ENCODE results near the gene ATXN7.
A peak's percentile ranks its signal among the peaks of the same experiment; 100 is the strongest.

ATXN7 gene

DNA sequence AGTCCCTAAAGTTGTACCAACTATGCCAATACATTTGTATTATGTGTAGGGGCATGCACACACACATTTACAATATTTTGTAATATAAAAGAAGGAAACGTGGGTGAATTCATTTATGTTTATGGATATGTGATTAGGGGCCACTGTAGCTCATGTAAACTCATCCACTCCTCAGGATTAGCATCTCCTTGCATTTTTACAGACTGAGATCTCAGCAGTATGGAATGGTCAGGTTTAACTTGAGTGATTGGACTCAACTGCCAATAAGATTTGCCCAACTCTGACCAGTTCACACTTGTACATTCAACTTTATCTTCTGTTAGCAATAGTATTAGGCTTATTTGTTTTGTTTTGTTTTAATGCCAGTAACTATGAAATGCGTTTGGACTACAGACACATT lies 123.2 kb downstream of the ATXN7 start:
- no peak for DNase-seq

- no peak for DNase-seq
These were observed 125.3 kb downstream of the ATXN7 start for GRCh38 chr3:63988943-63989342.

DNA sequence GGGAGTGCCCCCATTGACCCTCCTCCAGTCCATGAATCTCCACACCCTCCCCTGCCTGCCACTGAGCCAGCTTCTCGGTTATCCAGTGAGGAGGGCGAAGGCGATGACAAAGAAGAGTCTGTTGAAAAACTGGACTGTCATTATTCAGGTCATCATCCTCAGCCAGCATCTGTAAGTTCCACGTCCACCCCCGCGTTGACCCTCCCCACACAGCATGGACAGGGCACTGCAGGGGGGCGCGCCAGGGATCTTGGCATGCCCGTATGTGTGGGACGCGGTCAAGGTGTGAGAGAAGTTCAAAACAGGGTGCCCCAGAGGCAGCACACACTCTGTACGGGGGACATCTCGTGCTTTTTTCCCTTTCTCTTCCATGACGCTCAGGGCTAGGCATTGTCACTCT lies 126.5 kb downstream of the ATXN7 start:
- DNase-seq = no peak

- DNase-seq = no peak
These were observed 127.1 kb downstream of the ATXN7 start for GRCh38 chr3:63990733-63991132.

- no peak for DNase-seq
These were observed 128.0 kb downstream of the ATXN7 start for GRCh38 chr3:63991666-63992065.

- no peak for DNase-seq
These were observed 129.0 kb downstream of the ATXN7 start for GRCh38 chr3:63992516-63993209.

- DNase-seq = peak; percentile 8
These were observed 130.0 kb downstream of the ATXN7 start for GRCh38 chr3:63993653-63994079.

GRCh38 chr3:63995086-63995485 lies 131.4 kb downstream of the ATXN7 start:
- no peak for DNase-seq

GRCh38 chr3:63998852-63999754 lies 135.4 kb downstream of the ATXN7 start:
- no peak for DNase-seq

GRCh38 chr3:64000453-64001055 lies 136.9 kb downstream of the ATXN7 start:
- no peak for DNase-seq

DNA sequence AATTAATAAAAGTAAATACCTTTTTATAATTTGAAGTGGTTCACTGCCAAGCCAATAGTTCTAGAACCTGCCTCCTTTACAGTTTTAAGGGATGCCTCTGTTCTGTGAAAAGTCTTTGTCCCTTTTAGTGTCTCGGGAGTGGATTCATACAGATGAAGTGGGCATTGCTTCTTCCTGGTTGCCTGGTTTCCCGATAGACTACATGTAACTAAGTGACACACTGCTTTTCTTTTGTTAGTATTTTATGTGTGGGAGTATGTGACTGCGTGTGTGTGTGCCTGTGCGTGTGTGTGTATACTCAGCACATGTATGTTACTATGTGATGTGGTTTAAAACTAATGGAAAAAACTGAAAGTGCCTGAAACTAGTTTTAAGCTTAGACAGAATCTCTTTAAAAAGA lies 138.6 kb downstream of the ATXN7 start:
- DNase-seq = no peak

- no peak for DNase-seq
These were observed 139.9 kb downstream of the ATXN7 start for GRCh38 chr3:64003589-64003988.

- no peak for DNase-seq
These were observed 144.3 kb downstream of the ATXN7 start for GRCh38 chr3:64008017-64008416.

DNA sequence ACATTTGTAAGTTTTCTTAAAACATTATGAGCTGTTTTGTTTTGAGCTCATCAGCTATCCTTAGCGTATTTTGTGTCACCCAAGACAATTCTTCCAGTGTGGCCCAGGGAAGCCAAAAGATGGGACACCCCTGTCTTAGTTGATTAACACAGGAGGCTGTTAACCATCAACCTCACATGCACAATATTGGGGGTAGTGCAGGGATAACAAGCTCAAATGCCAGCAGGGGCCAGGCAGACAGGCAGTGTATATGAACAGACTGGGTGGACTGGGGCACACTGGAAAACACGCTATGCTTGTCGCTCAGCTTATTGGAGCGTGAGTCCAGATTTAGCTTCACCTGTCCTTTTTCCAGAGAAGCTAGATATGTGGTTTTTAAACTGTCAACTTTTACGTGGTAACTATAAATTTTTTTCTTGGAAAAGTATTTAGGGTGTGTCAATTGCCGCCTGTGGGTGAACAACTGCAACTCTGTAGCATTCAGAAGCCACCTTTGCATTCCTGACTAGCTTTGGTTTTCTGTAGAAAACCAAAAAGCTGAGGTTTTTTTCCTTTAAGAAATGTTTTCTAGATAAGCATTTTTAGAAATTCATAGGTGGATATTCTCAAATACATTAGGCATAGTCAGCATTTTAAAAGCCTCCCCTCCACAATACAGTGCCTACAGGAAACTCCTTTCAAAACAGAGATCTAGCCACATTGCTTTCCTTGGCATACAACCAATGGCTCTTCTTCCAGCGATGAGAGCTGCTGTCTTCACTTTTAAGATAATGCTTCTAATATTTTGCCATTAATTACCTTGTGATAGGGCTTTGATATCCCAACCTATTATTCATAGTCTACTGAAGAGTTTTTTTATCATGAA lies 145.1 kb downstream of the ATXN7 start:
- DNase-seq = no peak

- DNase-seq = no peak
These were observed 145.9 kb downstream of the ATXN7 start for GRCh38 chr3:64009528-64009927.

- DNase-seq = no peak
These were observed 146.5 kb downstream of the ATXN7 start for GRCh38 chr3:64010199-64010598.

- no peak for DNase-seq
These were observed 148.0 kb downstream of the ATXN7 start for GRCh38 chr3:64011685-64012084.

DNA sequence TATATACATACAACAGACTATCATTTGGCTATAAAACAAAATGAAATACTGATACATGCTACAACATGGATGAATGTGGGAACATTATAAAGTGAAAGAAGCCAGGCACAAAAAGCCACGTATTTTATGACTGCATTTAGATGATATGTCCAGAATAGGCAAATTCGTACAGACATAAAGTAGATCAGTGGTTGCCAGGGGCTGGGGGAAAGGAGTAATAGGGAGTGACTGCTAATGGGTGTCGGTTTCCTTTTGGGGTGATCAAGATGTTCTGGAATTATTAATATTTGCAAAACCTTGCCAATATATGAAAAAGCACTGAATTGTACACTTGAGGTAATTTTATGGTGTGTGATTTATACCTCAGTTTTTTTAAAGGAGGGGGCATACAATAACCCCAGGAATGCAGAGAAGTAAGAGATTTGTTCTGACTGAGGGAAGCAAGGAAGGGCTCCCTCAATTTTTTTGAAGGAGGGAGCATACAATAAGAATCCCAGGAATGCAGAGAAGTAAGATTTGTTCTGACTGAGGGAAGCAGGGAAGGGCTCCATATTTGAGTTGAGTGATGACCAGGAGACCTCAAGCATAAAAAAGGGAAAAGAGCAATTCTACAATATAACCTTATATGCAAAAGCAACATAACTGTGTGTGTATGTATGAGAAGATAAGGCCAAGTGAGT lies 153.4 kb downstream of the ATXN7 start:
- DNase-seq = no peak

DNA sequence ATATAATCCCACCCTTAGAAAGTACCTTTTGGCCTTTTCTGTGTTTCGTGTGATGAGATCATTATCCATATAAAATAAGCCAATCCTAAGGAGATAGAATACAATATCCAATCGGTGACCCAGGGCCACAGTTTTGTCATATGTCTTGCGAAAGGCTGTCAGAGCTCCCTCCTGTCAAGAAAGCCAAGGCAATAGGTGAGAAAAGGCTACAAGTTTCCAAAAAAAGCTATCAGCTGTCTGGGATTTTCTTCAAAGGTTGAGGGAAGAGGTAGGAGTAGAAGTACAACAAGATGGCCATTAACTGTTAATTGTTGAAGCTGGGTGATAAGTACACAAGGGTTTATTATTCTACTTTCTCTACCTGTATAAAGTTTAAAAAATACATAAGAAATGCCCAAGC lies 155.6 kb downstream of the ATXN7 start:
- no peak for DNase-seq

- no peak for DNase-seq
These were observed 156.2 kb downstream of the ATXN7 start for GRCh38 chr3:64019879-64020278.

DNA sequence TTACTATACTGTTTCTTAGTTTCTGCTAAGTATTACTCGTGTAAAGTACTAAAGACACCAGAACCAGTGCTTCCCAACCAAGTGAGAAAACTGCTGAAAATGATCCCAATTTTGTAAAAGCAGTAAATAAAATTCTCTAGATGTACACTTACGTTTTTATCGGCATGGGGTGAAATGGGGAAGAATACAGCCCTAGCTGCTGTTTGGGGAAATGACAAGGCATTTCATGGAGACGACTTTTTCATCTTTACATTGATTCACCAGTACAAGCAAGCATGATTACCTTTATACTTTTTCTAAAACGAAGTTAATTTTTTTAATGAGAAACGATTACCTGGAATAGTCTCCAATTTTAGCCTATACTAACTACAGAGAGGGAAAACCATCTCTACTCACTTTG lies 158.3 kb downstream of the ATXN7 start:
- DNase-seq = no peak

All from KG1 (cell line).